ENCODE results near the gene CCDC141. TPM values are rescaled to one million over a fixed set of nuclear protein-coding genes. Genes with fewer than 3 reads are reported as not detected.
A peak's percentile ranks its signal among the peaks of the same experiment; 100 is the strongest.

Gene CCDC141
- total RNA-seq, 1 donor from 2014 or later = not detected

DNA sequence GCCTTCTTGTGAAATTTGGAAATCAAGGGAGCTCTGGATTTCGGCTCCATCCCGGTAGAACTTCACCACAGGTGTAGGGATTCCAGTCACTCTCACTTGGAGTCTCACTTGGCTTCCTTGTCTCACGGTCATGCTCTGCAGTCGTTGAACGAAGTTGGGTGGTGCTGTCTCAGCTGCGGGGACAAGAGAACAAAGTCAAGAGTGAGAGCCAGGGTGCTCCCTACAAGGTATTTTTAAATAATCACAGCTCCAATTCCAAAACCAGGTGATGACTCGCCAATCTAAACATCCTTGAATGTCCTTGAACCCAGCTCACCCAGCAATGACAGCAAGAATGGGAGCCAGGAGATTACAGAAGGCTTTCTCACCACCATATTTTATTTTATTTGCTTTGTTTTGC, 249.4 kb downstream of the CCDC141 start:
- no peak overlapping the region for H3K4me3 ChIP-seq (ENCODE audit: low read depth, low read length)
- no peak for DNase-seq (ENCODE audit: low read depth)
- TF ChIP-seq, protein P1, sequence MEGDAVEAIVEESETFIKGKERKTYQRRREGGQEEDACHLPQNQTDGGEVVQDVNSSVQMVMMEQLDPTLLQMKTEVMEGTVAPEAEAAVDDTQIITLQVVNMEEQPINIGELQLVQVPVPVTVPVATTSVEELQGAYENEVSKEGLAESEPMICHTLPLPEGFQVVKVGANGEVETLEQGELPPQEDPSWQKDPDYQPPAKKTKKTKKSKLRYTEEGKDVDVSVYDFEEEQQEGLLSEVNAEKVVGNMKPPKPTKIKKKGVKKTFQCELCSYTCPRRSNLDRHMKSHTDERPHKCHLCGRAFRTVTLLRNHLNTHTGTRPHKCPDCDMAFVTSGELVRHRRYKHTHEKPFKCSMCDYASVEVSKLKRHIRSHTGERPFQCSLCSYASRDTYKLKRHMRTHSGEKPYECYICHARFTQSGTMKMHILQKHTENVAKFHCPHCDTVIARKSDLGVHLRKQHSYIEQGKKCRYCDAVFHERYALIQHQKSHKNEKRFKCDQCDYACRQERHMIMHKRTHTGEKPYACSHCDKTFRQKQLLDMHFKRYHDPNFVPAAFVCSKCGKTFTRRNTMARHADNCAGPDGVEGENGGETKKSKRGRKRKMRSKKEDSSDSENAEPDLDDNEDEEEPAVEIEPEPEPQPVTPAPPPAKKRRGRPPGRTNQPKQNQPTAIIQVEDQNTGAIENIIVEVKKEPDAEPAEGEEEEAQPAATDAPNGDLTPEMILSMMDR (conservative IDR thresholded peaks at IDR 0.05; ENCODE audit: low read depth, low read length) = no peak

DNA sequence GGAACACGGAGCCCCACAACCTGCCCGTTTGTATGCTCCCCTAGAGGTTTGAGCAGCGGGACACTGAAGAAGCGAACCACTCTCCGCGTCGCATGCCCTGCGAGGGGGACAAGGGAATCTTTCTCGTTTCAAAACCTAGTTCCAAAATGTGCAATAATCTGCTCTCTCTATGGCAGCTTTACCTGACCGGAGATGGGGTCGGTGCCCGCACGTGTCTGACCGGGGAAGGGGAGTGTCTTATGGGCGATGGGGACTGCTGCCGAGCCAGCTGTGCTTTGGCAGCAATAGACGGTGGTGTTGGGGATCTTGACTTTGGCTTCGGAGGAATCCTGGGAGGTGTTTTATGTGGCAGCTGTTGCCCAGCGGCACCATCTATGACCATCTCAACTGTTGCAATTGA, 250.6 kb downstream of the CCDC141 start:
- TF ChIP-seq, protein P1 (conservative IDR thresholded peaks at IDR 0.05; ENCODE audit: low read depth, low read length) = no peak
- no peak for DNase-seq (ENCODE audit: low read depth)
- H3K4me3 ChIP-seq (ENCODE audit: low read depth, low read length) = no peak overlapping the region

DNA sequence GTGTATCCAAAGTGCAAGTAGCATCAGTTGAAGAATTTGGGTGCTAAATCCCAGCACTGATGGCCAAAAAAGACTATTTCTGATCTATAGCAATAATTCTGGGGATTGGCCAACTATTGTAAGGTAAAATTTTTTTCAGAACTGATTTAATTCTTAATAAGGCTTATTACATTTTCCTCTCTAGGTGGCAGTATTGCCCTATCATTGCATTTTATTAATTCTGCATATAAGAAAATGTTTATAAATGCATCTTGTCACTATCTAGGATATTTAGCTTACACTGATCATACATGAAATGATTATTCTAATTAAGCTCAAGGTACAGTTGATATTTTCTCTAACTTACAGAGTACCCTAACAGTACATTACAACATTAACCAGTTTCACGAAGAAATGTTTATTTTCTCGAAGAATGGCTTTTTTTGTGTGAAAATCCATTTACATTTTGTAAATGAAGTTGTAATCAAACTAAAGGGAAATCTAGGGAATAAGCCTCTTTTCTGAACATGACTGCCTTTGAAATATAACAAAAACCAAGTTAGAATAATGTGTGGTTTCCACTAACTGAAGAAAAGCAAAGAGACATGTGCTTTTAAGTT, 253.8 kb downstream of the CCDC141 start:
- DNase-seq (ENCODE audit: low read depth) = peak; percentile 10
- TF ChIP-seq, protein P1 (conservative IDR thresholded peaks at IDR 0.05; ENCODE audit: low read depth, low read length) = no peak
- H3K4me3 ChIP-seq (ENCODE audit: low read depth, low read length) = no peak overlapping the region

DNA sequence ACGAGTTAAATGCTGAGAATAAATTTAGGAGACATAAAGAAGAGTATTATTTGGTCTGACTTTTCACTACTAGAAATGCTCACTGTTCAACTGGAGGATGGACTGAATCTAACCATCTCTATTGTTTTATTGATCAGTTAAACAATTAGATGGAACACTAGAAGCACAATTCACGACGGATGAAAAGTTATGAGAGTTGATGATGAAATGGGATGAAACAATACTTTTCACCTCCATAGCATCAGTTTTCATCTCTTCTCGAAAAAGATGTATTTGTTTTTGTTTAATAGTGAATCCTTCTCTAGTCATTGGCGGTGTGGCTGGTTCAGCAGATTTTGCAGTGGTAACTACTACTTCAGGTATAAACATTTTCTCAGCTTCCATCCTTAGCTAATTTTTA, 262.0 kb downstream of the CCDC141 start:
- TF ChIP-seq, protein P1 (conservative IDR thresholded peaks at IDR 0.05; ENCODE audit: low read depth, low read length) = no peak
- DNase-seq (ENCODE audit: low read depth) = no peak
- H3K4me3 ChIP-seq (ENCODE audit: low read depth, low read length) = no peak overlapping the region

DNA sequence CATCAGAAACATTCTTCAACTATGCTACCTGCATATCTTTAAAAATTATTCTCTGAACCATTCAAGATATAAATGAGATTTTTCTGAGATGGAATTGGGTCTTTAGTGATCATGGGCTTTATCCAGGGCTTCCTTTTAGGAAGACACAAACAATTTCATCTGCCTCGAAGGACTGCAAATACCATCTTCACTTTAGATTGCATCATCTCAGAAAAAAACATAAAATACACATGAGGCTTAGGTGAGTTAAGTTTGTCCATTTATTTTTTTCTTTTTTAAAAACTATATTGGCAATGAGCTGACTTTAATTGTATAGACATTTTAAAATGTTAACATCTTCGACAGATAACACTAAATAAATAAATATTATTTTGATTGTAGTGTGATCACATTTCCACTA, 262.8 kb downstream of the CCDC141 start:
- no peak overlapping the region for H3K4me3 ChIP-seq (ENCODE audit: low read depth, low read length)
- TF ChIP-seq, protein P1 (conservative IDR thresholded peaks at IDR 0.05; ENCODE audit: low read depth, low read length) = no peak
- no peak for DNase-seq (ENCODE audit: low read depth)

DNA sequence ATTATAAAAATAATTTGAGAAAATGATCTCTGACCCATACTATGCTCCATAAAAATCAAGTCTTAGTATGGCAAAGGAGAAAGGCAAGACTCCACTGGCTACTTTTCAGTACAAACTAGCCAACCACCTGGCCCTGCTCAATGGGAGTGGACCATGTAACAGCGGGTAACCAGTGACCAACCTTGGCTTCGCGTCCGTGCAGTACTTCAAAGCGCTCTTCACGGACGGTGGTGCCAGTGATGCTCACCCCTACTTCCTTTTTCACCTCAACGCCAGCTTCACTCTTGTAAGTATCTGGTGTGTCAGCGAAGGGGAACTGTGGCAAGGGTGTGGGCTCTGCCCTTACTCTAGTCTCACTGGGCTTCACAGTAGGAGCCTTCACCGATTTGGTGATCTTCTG, 266.0 kb downstream of the CCDC141 start:
- no peak for DNase-seq (ENCODE audit: low read depth)
- TF ChIP-seq, protein P1 (conservative IDR thresholded peaks at IDR 0.05; ENCODE audit: low read depth, low read length) = no peak
- H3K4me3 ChIP-seq (ENCODE audit: low read depth, low read length) = no peak overlapping the region

DNA sequence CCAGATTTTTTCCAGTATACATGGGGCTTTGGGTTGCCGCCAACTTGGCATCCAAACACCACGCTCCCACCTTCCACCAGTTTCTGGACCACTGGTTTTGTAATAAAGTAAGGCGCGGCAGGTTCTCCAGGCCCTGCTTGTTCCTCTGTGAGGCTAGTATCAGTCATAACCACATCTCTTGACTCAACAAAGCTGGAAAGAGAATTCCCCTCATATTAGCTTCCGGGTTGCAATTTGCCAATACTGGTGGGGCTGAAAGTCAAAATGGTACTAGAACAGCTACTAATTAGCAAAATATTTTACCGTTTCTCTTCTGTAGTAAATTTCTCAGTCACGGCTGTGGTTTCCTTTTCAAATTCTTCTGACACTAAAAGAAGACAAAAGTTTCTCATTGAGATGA, 267.7 kb downstream of the CCDC141 start:
- no peak overlapping the region for H3K4me3 ChIP-seq (ENCODE audit: low read depth, low read length)
- no peak for DNase-seq (ENCODE audit: low read depth)
- TF ChIP-seq, protein P1 (conservative IDR thresholded peaks at IDR 0.05; ENCODE audit: low read depth, low read length) = no peak

Data from epithelial cell of proximal tubule (primary cell).